GM21526 (cell line): Measurements from ENCODE around the gene RALGDS.
"Not testable (repeated sequence)": the region's sequence is repeated elsewhere in the genome, so short reads cannot be mapped to it uniquely, and the experiment has no call there.

Source experiments
- ATAC-seq: cut with Tn5 transposase; IDR thresholded peaks from one replicate; pipeline ENCODE4 v1.9.1; 2021; ENCODE audit warnings: moderate library complexity; ENCODE audit not compliant: unreplicated experiment, low FRiP score

RALGDS gene

GRCh38 chr9:133121198-133121914, at the start of gene RALGDS:
Gene RALGDS (minus strand): TSS chr9:133121240. CDS start chr9:133121154, 86 bp downstream.
- peak; percentile 44 for ATAC-seq

DNA sequence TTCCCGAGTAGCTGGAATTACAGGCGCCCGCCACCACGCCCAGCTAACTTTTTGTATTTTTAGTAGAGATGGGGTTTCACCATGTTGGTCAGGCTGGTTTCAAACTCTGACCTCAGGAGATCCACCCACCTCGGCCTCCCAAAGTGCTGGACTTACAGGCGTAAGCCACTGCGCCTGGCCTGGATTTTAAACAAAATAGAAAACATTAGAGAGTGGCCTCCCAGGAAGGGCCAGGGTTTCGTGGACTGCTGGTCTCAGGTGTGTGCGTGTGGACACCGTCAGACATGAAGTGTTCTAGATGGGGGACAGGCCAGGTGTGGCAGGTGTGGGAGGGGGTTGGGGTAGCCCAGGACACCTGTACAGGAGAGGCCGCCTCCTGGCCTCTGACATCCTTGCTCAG, 49.7 kb upstream of the RALGDS start:
- no peak for ATAC-seq

DNA sequence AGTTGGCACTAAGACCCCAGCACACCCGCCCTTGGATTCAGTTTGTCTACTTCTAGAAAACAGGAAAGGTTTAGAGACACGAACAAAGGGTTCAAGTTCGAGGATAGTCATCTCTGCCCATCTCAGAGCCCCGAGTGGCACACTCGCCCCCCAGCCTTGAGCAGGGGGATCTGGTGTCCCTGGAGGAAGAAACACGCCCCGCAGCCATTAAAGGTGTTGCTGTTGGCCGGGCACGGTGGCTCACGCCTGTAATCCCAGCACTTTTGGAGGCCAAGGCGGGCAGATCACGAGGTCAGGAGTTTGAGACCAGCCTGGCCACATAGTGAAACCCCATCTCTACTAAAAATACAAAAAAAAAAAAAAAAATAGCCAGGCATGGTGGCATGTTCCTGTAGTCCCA, 48.6 kb upstream of the RALGDS start:
- ATAC-seq: not testable (repeated sequence)

GRCh38 chr9:133169102-133169501, 48.1 kb upstream of the RALGDS start:
- no peak for ATAC-seq

- ATAC-seq: no peak
Measured at GRCh38 chr9:133168432-133168831, 47.4 kb upstream of the RALGDS start.

DNA sequence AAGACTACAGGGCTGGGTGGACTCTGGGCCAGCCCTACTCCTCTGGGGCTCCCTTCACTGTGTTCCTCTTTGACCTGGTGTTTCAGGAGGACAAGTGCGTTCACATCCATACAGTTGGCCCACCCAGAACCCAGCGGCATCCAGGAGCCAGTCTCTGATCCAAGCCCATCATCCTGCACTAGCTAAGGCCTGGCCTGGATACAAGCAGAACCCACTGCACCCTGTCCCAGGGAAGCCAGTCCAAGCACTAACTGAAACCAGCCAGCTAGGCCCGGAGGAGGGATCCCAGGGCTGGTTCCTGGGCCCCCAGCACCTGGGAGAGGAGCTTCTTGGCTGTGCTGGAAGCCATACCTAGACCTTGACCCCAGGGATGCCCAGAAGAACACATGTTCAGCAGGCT, 46.7 kb upstream of the RALGDS start:
- no peak for ATAC-seq

DNA sequence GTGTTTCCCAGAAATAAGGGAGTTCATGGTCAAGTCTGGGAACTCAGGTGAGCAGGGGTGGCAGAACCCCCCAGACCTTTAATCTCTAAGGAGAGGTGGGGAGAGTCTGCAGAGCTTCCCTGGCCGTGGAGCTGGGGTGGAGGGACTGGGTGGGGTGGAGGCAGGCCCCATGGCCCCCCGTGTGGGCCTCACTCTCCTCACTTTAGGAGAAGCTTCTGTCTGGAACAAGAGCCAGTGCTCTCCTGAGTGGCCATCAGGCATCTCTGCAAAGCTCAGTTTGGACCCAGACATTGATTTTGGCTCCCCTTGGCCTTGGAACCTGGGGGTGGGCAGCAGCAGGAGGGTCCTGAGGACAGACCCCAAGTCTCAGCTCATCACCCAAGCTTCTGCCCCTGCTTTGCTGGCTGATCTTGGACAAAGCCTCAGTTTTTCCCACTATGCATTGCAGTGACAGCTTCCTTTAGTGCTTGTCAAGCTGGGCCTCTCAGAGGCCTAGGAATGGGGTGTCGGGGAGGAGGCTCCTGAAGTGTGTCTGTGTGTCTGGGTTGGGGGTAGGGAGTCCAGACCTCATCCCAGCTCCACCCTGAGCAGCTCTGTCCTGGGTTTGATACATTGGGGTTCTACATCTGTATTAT, 46.2 kb upstream of the RALGDS start:
- no peak for ATAC-seq

DNA sequence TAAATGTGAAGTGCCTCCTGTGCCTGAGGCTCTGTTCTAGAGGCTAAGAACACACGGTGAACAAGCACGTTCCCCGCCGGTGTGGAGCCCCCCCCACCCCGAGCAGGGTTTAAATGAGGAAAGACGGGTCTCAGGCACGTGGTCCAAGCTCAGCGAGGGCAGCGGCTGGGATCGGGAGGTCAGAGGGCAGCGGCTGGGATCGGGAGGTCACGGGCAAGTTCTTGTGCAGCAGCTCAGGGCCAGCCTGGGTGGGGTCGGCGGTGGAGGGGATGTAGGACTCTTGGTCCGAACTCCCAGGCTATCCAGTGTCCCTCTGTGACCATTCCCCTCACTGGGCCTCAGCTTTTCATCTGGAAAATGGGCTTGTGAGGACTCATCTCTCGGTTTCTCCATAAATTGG, 45.4 kb upstream of the RALGDS start:
- ATAC-seq: no peak

GRCh38 chr9:133165452-133165730, 44.4 kb upstream of the RALGDS start:
- no peak for ATAC-seq

DNA sequence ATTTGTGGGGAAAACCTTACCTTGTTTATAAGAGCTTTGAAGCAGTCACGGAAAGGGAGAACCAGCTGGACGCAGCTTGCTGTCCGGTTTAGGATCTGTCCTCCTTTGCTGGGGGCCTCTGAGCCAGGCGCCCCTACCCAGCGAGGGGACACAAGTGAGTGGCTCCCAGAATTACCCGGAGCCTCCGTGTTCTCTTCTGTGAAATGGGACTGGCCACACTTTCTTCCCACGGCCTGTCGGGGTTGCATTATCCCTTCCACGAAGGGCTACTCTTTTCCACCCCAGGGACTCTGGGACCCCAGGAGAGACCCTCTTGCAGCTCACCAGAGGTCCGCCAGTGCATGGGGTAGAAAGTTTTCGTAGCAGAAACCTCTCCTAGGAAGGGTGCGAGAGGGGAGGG, 43.2 kb upstream of the RALGDS start:
- no peak for ATAC-seq

DNA sequence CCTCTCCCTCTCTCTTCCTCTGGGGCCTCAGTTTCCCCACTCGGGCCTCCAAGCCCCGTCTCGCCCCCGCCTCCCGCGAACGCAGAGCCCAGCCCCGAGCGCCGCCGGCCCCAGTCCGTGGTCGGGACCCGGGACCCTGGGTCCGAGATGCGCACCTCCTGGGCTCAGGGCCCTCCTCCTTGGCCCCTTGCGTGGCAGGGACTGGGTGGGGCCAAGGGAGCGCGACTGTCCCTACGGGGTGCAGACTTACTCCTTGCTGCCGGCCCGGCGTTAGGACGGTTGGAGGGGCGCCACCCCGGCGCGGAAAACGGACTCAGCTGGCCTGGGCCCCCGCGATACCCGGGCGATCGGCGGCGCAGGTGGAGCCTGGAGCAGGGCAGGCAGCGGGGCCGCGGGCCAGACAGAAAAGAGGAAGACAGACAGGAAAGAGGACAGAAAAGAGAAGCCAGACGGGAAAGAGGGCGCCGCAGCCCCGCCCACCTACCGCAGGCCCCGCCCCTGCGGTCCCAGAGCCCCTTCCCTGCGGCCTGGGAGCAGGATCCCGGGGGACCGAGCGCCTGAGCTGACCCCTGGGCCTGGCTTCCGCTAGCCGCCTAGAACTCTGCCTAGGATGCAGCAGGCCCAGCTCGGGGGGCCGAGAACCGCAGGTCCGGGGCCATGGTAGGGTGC, 42.6 kb upstream of the RALGDS start, which contains the start of gene GBGT1:
Gene GBGT1 (minus strand): TSS at position 411 of the 669 bp plus-strand sequence. CDS start 1,502 bp downstream, outside the sequence.
- no peak for ATAC-seq

DNA sequence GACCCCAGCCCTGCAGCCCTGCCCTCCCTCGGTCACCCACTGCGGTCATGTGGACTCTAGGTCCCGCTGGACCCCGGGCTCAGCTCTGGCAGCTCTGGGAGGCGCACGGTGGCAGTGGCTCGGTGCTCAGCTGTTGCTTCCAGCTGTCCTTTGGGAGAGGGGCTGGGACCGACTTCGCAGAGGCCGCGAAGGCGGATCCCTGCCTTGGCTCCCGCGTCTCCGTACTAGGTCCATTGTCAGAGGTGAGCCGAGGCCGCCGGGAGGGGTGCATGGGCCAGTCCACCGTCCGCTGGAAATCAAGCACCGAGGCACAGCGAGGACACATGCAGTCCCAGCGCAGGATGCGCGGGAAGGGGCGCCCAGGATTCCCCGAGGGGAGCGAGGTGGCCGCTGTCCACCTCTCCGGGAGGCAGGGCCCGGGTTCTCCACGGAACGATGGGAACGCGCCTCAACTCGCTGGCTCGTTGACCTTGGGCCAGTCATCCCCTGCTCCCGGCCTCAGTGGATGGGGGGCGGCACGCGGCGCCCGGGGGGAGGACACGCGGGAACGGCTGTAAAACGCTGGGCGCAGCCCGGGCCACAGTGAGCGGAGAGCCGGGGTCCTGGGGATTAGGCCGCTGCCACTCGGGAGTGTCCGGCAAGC, 41.9 kb upstream of the RALGDS start:
- no peak for ATAC-seq

GRCh38 chr9:133161547-133161950, 40.5 kb upstream of the RALGDS start:
- no peak for ATAC-seq

- no peak for ATAC-seq
Measured at GRCh38 chr9:133160742-133161546, 39.9 kb upstream of the RALGDS start.

- no peak for ATAC-seq
Measured at GRCh38 chr9:133158695-133159094, 37.7 kb upstream of the RALGDS start.

DNA sequence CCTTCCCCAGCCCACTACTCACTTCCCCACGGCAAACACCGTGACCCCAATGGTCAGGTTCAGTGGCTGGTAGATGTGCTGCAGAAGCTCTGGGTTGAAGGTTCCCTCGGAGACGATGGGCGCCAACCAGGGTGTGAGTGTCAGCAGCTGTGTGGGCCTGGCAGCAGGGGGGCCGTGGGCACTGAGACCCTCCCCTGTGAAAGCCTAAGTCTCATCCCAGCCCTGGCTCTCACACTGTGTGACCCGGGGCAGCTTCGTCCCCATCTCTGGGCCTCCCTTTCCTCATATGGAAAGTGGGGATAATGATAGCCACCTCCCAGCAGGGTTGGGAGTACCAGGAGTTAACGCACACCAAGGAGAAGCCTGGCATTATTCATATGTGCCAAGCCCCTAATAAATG, 34.1 kb upstream of the RALGDS start:
- ATAC-seq: no peak

DNA sequence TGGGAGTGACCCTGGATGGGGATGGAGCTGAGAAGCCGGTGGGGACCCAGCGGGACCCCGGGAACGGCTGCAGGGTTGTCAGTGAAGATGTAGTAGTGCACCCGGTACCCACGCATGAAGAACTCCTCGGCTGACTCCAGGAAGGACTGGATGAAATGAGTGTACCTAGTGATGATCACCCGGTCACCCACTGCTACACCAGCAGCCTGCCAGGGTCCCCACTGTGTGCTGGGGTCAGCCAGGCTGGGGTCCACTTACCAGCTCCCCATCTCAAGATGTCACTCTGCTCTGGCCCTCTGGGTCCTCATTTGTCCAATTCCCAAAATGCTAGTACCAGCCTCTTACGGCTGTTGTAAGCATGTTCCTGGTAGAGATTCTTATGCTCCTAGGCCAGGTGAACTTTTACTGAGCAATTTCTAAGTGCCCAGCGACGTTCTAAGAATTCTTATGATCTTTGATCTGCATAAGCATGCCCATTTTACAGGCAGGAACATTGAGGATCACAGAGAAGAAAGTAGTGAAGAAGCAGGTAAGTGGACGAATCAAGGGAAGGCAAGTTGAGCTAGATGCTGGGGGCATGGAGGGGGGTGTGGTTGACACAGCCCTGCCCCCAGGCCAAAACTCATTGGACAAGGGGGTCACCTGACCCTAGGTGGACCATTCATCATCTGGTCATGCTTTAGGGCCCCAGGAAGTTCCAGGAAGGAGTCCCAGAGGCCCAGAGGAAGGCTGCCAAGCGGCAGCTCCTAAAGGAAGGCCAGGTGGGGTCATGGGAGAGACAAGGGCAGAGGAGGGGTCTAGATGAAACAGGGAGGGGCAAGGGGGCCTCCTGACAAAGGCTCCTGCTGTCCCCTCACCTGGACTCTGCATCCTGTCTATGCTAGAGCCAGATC, 33.3 kb upstream of the RALGDS start:
- no peak for ATAC-seq

DNA sequence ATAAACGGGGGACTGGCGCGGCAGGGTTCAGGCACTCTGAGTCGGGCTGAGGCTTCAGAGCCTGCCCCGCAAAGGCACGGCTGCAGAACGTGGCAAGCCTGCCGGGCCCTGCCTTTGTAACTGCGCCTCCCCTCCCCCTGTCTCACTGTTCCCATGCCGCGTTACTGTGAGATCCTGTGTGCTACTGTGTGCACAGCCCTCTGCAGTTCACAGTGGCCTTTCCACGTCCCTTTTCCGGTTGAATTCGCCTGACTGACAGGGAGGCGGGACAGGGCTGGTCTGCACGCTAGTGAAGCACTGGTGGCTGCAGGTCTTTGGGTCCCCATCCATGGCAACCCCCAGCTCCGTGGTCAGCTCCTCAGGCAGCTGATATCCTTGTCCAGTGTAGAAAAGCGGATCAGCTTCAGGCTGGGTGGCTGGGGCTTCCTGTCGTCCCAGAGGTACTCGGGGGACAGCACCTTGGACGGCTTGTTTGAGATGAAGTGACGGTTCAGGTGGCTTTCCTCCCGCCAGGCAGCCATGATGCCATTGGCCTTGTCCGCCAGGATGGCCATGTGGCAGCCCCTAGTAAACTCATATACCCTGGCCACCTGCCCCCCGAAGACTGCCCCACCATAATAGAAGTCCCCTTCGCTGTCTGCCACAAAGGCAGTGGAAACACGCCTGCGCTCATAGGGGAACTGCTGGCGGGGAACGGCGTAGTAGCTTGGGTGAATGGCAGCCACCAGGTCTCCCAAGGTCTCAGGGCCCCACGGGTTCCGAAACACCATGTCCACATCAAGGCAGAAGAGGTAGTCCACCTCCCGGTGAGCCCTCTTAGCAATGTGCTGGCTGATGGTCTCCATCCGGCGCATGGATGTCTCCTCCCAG, 32.4 kb upstream of the RALGDS start:
- no peak for ATAC-seq
